Occipital lobe (tissue), 2 donors: ENCODE results near the gene DDX60. TPM values are rescaled to one million over a fixed set of nuclear protein-coding genes. Genes with fewer than 3 reads are reported as not detected.
"Not testable (repeated sequence)": the region's sequence is repeated elsewhere in the genome, so short reads cannot be mapped to it uniquely, and the experiment has no call there.

Experiments
- DNase-seq: peaks from one replicate; lab custom pipeline; 2025; lab: John Stamatoyannopoulos, UW
- total RNA-seq: library from RNA; depleted of rRNA; stranded (reverse); fragments of >200 nt; gene quantifications from one replicate; pipeline ENCODE4 v1.2.3, GENCODE V29; 2014

DDX60 gene
- total RNA-seq, 1 donor from 2014 or later = 6.7 TPM

DNA sequence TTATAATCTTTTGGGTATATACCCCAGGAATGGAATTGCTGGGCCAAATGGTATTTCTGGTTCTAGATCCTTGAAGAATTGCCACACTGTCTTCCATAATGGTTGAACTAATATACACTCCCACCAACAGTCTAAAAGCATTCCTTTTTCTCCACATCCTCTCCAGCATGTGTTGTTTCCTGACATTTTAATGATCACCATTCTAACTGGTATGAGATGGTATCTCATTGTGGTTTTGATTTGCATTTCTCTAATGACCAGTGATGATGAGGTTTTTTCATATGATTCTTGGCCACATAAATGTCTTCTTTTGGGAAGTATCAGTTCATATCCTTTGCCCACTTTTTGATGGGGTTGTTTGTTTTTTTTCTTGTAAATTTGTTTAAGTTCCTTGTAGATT is 105.0 kb downstream of the DDX60 start:
- not testable (repeated sequence) for DNase-seq

- no peak for DNase-seq
Observed at GRCh38 chr4:168212656-168213055, 105.9 kb downstream of the DDX60 start.

DNA sequence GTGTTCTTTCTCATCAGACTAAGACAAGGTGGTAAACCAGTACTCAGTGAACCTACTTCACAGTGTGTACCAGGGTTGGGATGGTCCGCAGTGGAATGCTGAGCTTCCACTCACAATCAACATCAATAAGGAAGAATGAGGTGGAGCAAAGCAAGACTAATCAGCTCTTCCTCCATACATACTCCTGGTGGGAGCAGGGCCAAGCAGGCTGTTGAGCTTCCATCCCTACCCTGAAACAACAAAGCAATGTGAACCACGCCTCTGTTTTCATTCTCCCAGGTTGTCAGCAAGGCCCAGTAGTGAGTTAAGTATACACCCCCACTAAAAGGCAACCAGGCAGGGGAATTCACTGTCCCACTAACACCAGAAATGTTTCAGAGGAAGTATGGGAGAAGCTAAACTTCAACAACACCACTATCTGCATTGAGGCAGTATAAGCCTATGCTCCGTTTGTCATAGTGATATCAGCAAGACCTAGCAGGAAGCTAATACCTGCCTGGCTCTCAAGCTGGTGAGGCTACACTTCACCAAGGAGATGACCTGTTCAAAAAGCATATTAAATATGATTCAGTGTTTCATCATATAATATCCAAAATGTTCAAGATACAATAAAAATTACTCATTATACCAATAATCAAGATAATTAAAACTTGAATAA is 109.5 kb downstream of the DDX60 start:
- no peak for DNase-seq

DNA sequence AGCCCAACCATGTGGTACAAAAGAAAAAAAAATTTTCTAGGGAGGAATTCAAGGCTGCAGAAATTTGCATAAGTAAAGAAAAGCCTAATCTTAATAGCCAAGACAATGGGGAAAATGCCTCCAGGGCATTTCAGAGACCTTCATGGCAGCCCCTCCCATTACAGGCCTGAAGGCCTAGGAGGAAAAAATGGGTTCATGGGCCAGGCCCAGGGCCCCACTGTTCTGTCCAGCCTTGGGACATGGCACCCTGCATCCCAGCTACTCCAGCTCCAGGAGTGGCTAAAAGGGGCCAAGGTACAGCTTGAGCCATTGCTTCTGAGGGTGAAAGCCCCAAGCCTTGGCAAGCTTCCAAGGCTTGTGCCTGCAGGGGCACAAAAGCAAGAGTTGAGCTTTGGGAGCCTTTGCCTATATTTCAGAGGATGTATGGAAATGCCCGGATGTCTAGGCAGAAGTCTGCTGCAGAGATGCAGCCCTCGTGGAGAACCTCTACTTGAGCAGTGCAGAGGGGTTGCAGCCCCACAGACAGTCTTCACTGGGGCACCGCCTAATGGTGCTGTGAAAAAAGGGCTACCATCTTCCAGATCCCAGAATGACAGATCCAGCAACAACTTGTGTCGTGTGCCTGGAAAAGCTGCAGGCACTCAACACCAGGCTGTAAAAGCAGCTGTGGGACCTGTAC is 115.2 kb downstream of the DDX60 start:
- no peak for DNase-seq

- DNase-seq = no peak
Observed at GRCh38 chr4:168200685-168201084, 117.9 kb downstream of the DDX60 start.

DNA sequence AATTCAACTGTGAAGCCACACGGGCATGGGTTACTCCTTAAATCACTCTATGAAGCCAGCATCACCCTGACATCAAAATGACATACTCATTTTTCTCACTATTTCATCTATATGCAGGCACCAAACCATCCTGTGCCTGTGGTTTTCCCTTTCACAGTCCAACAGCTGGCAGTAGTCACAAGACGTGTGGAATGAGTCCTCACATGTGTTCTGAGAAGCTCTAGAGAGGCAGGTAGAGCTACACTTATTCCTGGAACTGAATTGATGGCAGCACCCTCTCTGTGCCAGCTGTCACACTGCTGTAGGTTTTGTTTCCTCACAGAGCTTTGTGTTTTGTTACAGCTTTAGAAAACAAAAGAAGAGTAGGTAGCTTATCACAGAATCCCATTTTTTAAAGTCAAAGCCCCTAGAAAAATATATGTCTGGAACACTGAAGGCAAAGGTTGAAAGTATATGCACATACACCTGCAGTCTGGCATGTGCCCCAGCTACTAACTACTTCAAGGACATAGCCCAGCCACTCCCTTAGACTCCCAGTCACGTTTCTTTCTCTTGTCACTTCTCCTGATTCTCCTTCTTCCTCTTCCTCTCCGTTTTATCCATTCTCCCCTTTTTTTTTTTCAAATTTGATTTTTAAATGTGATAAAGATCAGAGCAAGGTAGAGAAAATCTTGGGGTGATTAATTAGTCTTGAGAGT is 119.1 kb downstream of the DDX60 start:
- no peak for DNase-seq

DNA sequence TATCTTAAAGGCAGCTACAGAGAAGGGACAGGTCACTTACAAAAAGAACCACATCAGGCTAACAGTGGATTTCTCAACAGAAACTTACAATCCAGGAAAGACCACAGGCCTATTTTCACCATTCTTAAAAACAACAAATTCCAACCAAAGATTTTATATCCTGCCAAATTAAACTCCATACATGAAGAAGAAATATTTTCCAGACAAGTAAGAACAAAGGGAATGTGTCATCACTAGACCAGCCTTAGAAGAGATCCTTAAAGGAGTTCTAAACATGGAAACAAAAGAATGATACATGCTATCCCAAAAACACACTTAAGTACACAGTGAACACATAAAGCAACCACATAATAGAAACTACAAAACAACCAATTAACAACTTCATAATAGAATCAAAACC is 120.6 kb downstream of the DDX60 start:
- DNase-seq = no peak

- DNase-seq = no peak
Observed at GRCh38 chr4:168188754-168189153, 129.8 kb downstream of the DDX60 start.

DNA sequence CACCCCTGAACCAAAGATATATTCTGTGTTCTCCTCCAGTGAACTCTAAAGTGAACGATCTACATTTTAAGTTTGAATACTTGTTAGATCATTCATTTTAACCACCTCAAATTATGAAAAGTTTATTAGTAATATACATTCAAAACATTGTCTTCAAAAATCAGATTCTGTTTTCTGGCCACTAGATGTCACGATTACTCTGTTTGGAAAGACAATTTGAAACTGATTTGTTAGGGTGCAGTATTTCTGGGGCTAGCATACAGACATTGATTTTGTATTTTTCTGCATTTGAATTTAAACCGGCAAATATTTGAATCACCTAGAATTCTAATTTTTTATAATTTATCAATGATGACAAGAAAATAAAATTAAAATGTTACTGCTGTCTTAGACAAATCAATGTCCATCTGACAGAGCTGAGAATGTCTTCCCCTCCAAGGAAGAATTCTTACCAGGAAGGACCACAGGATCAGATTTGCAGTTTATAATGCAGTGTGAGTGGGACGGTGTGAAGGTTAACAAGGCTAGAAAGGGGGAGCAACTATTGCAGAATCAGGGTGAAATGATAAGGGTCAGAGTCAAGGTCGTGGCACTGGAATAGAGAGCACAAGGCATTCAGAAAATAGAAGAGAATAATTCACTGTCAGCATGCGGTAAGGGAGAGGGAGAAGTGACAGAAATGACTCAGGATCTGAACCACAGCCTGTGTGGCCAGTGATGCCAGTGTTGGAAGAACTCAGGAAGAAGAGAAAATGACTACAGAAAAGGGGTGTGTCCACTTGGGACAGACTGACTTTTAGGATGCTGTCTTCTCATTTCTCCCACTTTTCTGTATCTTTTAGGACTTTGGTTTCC is 134.6 kb downstream of the DDX60 start:
- DNase-seq = no peak

DNA sequence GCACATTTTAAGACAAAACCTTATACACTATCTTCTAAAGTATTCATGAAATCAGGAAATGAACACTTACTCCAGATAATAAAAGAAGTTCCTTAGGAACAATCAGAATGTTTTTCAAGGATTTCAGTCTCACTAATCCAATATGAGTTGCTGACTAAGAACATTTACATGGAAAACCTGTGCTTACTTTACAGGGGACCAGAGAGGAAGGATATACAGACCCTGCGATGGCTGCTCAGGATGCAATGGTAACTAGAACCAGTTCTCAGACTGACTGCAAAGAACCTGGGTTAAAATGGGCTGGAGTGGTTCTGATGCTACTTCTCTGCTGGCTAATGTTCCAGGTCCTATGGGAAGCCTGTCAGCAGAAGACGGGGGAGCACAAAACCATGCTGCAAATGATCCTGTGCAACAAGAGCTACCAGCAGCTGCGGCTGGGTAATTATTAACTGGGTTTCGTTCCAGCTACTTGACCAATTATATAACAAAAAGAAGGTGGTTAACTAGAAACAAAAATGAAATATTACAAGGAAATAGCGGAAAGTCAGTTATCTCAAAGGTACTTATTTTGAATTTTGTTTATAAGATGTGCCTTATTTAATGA is 140.9 kb downstream of the DDX60 start:
- DNase-seq = no peak

DNA sequence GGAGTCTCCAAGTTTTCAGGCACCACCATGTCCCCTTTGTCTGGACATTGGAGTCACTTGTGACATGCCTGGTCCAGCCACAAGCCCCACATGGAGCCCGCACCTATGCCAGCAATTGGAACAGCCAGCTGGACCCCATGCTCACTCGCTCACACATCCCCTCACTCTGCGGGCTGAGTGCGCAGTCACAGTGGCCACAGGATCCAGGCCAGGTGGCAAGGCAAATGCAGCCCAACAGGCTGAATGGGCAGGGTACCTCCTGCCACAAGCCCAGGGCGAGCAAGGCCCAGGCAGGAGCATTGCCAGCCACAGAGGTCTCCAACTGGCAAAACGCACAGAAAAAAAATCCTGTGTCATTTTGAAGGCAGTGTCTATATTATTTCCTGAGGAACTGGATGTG is 144.2 kb downstream of the DDX60 start:
- DNase-seq = no peak

GRCh38 chr4:168167714-168168284 is 150.8 kb downstream of the DDX60 start:
- DNase-seq = no peak

Other genes starting within 250 kb of the DDX60 start
- gene ANXA10, start 226.2 kb downstream of the DDX60 start, total RNA-seq = not detected
- 5.1 TPM for gene DDX60L, start 161.7 kb upstream of the DDX60 start, total RNA-seq
- gene PALLD, start 178.3 kb upstream of the DDX60 start, total RNA-seq = 25.0 TPM